Measurements from ENCODE around the gene TMEM132E.
"Not testable (repeated sequence)": the region's sequence is repeated elsewhere in the genome, so short reads cannot be mapped to it uniquely, and the experiment has no call there.

The TMEM132E gene, protein sequence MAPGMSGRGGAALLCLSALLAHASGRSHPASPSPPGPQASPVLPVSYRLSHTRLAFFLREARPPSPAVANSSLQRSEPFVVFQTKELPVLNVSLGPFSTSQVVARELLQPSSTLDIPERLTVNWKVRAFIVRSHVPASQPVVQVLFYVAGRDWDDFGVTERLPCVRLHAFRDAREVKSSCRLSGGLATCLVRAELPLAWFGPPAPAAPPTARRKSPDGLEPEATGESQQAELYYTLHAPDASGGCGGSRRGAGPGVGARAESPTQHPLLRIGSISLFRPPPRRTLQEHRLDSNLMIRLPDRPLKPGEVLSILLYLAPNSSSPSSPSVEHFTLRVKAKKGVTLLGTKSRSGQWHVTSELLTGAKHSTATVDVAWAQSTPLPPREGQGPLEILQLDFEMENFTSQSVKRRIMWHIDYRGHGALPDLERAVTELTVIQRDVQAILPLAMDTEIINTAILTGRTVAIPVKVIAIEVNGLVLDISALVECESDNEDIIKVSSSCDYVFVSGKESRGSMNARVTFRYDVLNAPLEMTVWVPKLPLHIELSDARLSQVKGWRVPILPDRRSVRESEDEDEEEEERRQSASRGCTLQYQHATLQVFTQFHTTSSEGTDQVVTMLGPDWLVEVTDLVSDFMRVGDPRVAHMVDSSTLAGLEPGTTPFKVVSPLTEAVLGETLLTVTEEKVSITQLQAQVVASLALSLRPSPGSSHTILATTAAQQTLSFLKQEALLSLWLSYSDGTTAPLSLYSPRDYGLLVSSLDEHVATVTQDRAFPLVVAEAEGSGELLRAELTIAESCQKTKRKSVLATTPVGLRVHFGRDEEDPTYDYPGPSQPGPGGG (N-terminal part only)

DNA sequence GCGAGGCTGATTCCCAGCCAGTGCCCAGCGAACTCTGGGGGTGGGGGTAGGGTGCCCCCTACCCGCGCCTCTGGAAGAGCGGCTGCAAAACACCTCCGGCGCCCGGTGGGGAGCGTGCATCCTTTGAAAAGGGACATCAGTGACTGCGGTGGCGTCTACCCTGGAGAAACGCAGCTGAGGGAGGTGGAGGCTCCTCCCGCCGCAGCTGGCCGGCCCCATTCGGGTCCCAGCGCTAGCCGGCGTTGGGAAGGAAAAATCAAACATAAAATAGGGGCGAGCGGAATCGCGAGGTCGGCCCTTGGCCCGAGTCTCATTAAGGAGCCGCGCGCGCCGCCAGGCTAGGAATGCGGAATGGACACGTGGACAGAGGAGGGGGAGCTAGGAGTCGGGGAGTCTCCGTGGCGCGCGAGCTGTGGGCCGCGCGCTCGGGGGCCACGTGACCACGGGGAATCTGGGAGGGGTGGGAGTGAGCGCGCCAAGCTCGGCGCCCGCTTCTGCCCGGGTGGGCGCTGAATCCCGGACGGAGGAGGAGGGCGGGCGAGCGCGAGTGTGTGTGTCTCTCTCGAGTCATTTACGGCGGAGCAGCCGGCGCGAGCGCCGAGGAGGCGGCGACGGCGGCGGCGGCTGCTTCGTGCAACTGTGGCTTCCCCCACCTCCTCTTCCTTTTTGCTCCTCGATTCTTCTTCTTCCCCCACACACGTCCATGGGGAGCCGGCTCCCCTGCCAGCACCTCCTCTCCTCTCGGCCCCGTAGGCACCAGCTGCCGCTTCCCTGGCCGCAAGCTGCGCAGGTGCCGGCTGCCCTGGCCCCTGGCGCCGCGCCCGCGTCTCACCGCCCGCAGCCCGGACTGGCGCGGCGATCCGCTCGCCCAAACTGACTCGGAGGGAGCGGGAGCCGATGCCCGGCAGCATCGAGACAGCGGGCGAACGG is at the start of gene TMEM132E:
TSS of gene TMEM132E (plus strand) at position 566 of the 930 bp plus-strand sequence. CDS start 1,495 bp downstream, outside the sequence.
- no peak for DNase-seq

DNA sequence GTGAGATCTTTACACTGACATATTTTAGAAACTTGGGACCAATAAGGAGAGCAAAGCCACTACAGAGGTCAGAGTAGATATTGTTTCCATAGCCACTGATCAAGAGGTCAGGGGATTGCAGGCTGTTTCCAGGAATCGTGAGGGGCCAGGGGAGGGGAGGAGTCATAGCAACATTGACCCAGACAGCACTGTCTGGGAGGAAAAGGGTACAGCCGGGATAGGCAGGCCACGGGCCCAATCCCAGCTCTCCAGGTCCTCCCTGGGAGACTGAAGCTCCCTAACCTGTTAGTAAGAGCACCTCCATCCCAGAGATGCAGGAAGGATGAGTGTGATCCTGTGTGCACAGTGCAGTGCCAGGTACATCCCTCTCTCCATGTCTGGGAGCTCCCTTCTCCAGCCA is 48.5 kb upstream of the TMEM132E start:
- no peak for DNase-seq

DNA sequence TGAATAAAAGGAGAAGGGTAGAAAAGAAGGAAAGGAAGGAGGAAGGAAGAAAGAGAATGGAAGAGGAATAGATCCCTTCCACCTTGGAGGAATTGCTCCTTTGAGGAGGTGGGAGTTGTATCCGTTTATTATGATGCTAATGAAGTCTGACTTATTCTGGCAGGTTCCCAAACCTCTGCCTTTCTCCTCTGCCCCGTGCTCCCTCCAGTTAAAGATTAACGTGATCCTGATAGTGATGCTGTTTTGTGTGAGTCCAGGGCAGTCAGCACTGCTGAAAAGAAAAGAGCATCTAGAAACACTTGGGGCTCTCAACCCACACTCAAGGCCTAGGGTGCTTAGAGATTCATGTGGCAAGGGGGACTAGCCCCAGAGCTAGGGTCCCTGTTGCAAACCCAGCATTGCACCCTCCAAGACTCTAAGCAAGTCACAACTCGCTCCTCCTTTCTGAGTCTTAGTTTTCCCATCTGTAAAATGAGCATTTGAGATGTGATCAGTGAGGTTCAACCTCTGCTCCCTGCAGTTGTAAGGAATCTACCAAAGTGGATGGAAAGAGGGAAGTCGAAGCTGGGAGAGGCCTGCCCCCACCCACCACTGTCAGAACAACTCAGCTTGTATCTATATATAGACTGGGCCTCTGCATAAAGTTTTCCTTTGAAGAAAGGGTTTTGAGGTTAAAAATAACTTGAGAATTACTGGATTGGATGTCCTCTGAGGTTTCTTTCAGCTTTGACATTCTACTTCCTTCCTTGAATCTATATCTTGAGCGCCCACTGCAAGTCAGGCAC is 46.9 kb upstream of the TMEM132E start:
- no peak for DNase-seq

DNA sequence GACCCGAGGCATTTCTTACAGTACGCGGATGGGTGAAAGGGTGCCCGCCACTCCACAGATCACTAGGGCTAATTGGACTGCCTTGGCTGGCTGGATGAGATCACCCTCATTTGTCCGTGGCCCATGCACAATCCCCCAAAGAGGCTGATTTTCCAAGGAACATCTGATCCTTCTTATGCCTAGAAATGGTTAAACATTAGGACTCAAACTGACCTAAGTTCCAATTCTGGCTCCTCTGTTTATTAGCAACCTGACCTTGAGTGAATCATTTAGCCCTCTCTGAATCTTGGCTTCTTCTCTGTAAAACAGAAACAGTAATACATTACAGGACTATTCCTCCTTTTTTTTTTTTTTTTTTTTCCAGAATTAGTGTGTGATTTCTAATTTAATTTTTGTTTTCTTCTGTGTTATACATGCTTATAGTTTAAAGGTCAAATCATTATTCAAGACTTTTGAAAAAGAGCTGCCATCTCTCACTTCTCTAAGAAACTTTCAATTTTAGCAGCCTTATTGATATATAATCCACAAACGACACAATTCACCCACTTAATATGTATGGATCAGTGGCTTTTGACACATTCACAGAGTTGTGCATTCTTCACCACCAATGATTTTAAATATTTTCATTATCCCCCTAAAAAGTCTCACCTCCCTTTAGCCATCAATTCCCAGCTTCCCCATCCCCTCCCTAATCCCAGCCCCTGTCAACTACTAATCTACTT is 45.4 kb upstream of the TMEM132E start:
- DNase-seq: no peak

DNA sequence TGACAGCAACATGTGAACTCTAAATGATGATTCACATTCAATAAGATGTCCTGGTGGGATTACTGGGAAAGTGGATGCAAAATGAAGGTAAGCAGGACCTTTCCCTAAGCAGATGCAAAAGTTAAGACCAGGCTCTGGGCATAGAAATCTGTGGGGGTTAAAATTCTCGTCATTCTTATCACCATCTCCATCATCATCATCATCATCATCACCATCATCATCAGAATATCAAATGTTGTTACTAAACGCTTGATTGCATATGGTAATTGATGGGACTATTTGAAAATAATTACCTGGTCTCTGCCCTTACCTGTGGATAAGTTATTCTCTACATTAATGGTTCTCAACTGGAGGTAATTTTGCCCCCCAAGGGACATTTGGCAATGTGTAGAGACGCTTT is 41.9 kb upstream of the TMEM132E start:
- DNase-seq: no peak

DNA sequence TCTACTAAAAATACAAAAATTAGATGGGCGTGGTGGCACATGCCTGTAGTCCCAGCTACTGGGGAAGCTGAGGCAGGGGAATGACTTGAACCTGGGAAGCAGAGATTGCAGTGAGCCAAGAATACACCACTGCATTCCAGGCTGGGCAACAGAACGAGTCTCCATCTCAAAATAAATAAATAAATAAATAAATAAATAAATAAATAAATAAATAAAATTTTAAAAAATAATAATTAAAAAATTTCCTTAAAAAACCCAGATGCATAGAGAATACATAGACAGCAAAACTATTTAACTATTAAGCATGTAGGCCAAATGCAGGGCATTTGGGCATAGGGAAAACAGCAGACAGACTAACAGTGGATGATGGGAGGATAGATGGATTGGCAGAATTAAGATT is 40.8 kb upstream of the TMEM132E start:
- not testable (repeated sequence) for DNase-seq

DNA sequence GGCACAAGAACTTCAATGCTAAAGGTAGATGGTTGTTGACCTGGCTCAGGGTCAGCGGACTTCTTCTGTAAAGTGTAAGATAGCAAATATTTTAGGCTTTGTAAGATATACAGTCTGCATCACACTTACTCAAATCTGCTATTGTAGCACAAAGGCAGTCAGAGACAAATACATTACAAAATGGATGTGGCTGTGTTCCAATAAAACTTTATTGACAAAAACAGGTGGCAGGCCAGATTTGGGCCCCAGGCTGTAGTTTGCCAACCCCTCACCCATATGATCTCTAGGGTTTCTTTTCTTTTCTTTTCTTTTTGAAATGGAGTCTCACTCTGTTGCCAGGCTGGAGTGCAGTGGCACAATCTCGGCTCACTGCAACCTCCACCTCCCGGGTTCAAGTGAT is 39.5 kb upstream of the TMEM132E start:
- no peak for DNase-seq

DNA sequence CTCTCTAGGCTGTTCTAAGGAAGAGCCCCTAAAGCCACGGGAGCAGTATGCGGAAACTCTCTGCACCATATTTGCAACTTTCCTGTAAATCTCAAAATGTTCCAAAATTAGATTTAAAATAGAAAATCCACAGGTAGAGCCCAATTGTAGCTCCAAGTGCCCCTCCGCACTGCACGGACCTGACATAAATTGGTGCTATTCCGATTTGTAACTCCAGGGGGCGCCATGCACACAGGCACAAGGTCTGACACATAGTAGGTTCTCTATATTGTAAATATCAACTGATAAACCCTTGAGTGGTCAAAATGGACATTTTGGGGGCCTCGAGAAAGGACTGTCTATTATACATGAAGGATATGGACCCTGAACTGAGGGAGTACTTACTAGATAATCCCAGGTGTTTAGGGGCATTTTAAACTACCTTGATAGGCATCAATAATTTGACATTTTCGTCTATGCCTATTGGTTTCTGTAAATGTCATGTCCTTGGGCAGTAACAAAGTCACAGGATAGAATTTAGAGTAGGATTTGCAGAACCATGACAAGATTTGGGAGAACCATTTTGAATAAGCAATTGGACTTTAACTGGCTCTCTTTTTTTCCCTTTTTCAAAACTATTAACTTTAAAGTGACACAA is 36.6 kb upstream of the TMEM132E start:
- peak; percentile 81 for DNase-seq

DNA sequence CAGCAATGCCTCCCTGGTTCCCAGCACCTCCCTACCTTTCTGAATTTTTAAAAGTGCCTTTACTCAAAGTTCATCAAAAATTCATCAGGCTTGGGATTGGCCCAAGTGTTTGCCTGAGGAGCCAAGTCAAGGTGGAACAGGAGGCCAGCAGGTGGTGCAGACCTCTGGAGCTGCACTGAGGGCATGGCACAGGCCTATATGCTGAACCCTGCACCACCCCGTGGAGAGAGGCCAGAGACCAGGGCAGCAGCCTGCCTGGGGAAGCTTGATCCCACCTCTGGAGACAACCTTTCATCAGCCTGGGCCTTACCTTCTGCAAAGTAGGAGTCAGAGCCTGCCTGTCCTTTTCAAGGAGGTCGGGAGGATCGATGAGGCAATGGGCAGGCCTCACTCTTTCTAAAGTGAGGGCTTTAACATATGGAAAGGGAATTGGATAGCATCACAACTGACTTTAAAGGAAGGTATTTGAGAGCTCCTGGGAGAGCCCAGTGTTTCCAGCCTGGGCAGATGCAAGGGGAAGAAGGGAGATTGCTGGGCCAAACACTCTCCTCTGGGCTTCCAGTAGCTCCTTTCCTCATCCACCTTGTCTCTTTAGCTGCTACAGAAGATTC is 31.8 kb upstream of the TMEM132E start:
- DNase-seq: no peak

DNA sequence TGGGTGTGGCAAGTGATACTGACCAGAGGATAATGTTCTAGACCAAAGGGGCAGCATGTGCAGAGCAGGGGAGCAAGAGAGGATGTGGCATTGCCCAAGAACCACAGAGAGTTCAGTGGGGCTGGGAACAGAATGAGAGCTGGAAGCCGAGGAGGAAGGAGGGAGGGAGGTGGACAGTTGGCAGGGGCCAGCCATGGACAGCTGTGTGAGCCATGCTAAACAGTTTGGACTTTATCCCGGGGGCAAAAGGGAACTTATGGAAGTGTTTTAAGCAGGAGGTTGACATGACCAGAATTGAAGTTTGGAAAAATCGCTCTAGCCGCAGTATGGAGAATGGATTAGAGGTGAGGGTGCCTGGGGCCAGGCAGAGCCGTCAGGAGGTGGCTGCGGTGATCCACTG is 29.4 kb upstream of the TMEM132E start:
- DNase-seq: no peak

DNA sequence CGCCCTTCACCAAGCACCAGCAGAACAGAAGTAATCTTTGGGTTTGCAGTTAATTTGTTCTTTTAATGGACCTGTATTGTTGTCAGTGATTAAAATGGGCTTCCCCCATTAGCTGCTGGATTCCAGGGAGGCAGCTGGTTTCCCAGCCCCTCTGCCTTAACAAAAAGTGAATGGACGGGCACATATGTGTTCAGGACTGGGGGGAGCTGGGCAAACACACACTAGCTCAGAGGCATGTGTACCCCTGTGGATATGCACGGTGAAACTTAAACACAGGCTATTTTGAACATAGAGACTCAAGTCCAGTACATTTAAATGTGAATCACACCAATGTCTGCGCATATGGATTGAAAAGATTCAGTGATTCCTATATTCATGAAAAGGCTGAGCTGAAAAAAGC is 25.5 kb upstream of the TMEM132E start:
- DNase-seq: no peak

DNA sequence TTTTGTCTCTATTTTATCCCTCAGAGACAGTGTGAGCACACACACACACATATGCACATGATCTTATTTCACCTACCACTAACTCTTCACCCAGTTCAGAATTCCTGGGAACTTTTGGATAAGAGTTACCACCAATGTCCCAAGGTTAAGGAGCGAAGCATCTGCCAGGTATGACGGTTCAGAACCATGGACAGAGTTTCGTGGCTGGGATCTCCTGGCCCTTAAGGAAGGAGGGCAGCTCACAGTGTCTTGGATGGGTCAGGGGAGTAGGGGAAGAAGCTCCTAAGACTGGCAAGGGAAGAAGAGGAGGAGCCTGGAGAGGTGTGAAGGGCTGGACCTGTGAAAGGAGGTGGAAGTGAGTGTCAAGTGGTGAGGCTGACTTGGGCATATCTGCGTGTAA is 23.0 kb upstream of the TMEM132E start:
- no peak for DNase-seq

DNA sequence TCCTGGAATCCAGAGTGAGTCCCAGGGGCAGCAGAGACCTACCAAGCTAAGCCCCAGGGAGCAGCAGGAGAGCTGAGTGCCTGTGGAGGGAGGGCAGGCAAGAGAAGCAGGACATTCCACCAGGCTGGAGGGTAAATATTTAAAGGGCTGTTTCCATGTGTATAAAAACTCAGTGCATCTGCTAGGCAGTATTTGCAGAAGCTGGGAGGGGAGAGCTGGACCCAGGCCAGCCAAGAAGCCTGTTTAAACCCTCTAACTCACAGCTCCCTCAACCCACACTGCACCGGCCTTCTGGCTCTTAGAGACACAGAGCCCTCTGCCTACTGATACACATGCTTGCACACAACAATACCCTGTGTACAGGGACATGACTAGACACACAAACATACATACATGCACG is 22.5 kb upstream of the TMEM132E start:
- no peak for DNase-seq

DNA sequence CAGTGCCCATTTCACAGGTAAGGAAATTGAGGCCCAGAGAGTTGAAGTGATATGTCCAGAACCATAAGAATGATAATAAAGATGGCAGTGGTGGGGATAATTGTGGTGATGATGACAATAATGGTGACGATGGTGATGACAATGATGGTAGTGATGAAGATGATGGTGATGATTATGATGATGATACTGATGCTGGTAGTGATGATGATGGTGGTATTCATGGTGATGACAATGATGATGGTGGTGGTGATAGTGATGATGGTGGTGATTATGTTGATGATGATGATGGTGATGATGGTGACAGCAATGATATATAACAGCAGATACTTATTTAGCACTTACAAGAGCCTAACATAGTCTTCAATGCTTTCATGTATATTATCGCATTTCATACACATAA is 18.1 kb upstream of the TMEM132E start:
- DNase-seq: no peak

DNA sequence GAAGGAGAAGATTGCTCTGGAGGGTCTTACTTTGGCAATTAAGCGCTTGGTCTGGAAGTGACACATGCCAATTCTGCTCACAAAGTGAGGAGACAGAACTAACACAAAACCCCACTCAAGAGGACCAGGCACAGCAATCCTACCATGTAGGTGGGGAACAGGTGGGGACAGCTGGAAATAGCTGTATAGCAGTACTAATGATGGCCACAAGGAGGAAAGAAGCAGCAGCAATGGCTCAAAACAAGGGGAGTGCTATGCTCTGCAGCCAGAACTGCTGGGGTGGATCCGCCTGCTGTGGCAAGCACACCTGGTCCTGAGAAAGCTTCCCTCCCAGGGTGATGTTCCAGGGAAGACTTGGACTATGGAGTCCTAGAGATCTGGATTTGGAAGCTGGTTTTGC is 17.0 kb upstream of the TMEM132E start:
- DNase-seq: no peak

DNA sequence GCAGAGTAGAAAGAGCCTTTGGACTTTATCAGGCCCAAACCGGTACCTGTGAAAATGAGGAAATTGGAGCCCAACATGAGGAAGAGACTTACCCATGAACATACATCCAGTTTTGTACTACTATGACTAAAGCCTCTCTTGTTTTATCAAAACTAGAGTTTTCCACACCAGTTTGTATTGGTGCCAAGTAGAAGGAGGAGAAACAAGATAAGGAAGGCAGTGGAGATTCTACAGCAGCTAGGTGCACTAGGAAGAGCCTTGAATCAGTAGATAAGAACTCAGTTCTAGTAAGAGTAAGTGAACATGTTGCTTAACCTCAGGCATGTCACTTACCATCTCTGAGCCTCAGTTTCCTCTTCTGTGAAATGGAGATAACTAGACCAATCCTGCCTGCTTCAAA is 13.7 kb upstream of the TMEM132E start:
- no peak for DNase-seq

DNA sequence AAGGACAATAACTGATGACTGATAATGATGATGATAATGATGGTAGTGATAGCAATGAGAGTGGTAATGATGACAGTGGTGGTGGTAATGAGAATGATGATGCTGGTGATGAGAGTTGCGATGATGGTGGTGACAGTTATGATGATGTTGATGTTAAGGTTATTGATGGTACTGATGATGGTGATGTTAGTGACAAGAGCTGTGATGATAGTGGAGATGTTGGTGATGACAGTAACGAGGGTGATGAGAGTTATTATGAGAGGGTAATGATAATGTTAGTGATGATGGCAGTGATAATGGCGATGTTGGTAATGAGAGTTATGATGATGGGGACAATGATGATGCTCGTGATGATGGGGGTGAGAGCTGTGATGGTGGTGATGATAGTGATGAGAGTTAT is 13.2 kb upstream of the TMEM132E start:
- no peak for DNase-seq

DNA sequence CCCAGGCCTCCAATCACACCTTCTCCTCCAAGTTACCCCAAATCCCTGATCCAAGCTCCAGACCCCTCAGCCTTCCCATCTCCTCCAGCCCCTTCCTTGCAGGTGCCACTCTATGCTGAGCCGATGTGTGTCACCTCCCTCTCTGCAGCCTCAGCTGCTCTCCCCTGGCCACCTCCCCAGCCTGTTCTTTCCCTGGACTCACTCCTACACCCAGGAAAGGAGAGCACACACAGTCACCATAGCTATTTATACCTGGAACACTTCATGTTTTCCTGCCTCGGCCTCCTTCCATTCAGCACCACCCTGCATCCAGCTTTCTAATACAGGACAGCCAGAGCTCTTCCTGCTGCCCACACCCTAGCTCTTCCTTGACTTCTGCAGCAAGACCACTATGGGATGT is 12.5 kb upstream of the TMEM132E start:
- peak; percentile 13 for DNase-seq

DNA sequence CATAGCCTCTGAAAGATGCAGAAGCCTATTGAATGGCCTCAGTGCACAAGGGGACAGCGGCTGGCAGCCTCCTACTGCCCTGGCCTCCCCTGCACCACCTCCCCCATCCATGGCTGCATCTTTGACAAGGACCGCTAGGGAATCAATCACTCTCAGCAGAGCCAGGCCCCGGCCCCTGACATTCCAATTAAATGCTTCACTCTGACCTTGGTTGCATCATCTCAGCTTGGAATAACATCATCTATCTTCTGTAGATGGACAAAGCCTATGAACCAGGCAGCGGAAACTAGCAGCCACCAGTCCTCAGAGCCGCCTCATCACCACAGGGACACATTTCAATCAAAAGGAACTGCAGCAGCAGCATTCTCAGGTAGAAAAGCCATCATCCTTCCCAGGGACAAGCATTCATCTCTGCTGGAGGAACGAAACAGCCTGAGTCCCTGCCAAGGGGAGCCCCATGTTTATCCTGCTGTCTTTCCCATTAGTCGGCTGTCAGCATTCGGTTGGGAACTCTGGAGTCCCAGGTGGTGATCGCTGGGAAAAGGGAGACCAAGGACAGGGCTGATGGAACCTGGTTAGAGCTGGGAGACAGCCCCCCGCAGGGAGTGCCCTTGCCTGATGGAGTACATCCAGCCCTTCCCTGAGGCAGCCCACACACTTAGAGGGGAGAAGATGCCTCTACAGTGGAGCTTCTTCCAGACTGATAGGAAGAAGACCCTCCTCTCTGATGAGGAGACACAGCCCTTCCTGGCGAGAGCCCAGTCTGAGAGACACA is 11.5 kb upstream of the TMEM132E start:
- DNase-seq: no peak

DNA sequence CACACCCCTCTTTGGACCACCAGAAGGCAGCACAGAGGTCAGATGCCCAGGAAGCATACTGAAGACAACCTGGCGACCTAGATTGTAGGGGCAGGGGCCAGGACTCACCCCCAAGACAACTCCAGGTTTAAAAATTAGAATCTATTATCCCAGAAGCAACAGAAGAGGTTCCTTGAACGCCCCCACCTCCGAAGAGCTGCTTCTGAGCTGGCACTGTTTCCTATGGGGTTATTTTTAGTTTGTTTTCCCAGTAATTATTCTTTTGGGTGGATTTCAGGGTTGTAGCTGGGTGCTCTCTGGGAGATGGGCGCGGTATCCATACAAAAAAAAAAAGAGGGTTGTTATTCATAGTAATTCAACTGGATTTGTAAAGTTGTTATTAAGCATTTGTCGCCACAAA is 10.4 kb upstream of the TMEM132E start:
- no peak for DNase-seq

Data from activated effector memory CD4-positive, alpha-beta T cell treated with anti-CD3 and anti-CD28 coated beads, Interleukin-2, amount 50 U/mL, for 16 hours (primary cell).